AML-193 (cell line): Measurements from ENCODE around the gene ARGFX.
A peak's percentile ranks its signal among the peaks of the same experiment; 100 is the strongest.
"Not testable (repeated sequence)": the region's sequence is repeated elsewhere in the genome, so short reads cannot be mapped to it uniquely, and the experiment has no call there.

Source experiments
- DNase-seq, 2 experiments: peaks; one replicate each; lab custom pipeline; 2025; lab: John Stamatoyannopoulos, UW

Gene ARGFX

GRCh38 chr3:121567649-121568048 is at the start of gene ARGFX:
Gene ARGFX, plus strand, starts transcription at chr3:121567949. Its CDS starts 2,765 bp downstream, at chr3:121570714.
- DNase-seq = no peak

GRCh38 chr3:121517953-121518655 is 49.6 kb upstream of the ARGFX start:
- no peak for DNase-seq

GRCh38 chr3:121520510-121520909 is 47.2 kb upstream of the ARGFX start:
- DNase-seq = no peak

- DNase-seq = peak in 1 of 2 experiments; percentile 13
These were observed 38.4 kb upstream of the ARGFX start for GRCh38 chr3:121529308-121529707.

GRCh38 chr3:121531269-121531668 is 36.5 kb upstream of the ARGFX start:
- no peak for DNase-seq

- DNase-seq = no peak
These were observed 24.8 kb upstream of the ARGFX start for GRCh38 chr3:121542924-121543323.

- DNase-seq = peak; percentile 47 to 56
These were observed 22.6 kb upstream of the ARGFX start for GRCh38 chr3:121545049-121545573.

- peak; percentile 97 to 98 for DNase-seq
These were observed 21.9 kb upstream of the ARGFX start, which contains the start of gene POLQ for GRCh38 chr3:121545574-121546455. Gene POLQ, minus strand, starts transcription at chr3:121545988. Its CDS starts 111 bp downstream, at chr3:121545877.

- DNase-seq = no peak
These were observed 15.4 kb upstream of the ARGFX start for GRCh38 chr3:121552379-121552778.

- DNase-seq = no peak
These were observed 15.0 kb upstream of the ARGFX start for GRCh38 chr3:121552797-121553196.

- no peak for DNase-seq
These were observed 10.3 kb upstream of the ARGFX start for GRCh38 chr3:121557426-121557934.

- no peak for DNase-seq
These were observed 5.6 kb upstream of the ARGFX start for GRCh38 chr3:121562148-121562547.

GRCh38 chr3:121566773-121567172 is 976 bp upstream of the ARGFX start:
- no peak for DNase-seq

- no peak for DNase-seq
These were observed 6.7 kb downstream of the ARGFX start for GRCh38 chr3:121574449-121574848.

GRCh38 chr3:121581691-121582090 is 13.9 kb downstream of the ARGFX start:
- no peak for DNase-seq

- no peak for DNase-seq
These were observed 16.7 kb downstream of the ARGFX start for GRCh38 chr3:121584418-121584817.

GRCh38 chr3:121592856-121593702 is 25.3 kb downstream of the ARGFX start, which contains the start of gene FBXO40:
Gene FBXO40, plus strand, starts transcription at chr3:121593379. Its CDS starts 27,197 bp downstream, at chr3:121620576.
- DNase-seq = no peak

- not testable (repeated sequence) for DNase-seq
These were observed 26.1 kb downstream of the ARGFX start for GRCh38 chr3:121593806-121594205.

- DNase-seq = no peak
These were observed 27.1 kb downstream of the ARGFX start for GRCh38 chr3:121594850-121595249.

GRCh38 chr3:121595765-121596406 is 28.1 kb downstream of the ARGFX start:
- DNase-seq = no peak

- DNase-seq = no peak
These were observed 30.8 kb downstream of the ARGFX start for GRCh38 chr3:121598564-121598963.
